Osteocyte (in vitro differentiated cells): Measurements from ENCODE around the gene ADAM8. TPM values are rescaled to one million over a fixed set of nuclear protein-coding genes. Genes with fewer than 3 reads are reported as not detected.

Source experiments
- DNase-seq: peaks from one replicate; pipeline ENCODE4 v3.0.0; 2021; ENCODE audit warnings: mixed read lengths; ENCODE audit not compliant: unreplicated experiment; ENCODE audit errors: extremely low spot score
- H3K27ac Mint-ChIP-seq: one replicate; pipeline ENCODE4 v1.8.0; 2021; ENCODE audit warnings: mild to moderate bottlenecking, mixed read lengths; ENCODE audit not compliant: unreplicated experiment
- H3K27me3 Mint-ChIP-seq: one replicate; pipeline ENCODE4 v1.8.0; 2021; ENCODE audit warnings: mixed read lengths; ENCODE audit not compliant: unreplicated experiment
- H3K36me3 Mint-ChIP-seq: one replicate; pipeline ENCODE4 v1.8.0; 2021; ENCODE audit warnings: mixed read lengths; ENCODE audit not compliant: unreplicated experiment
- H3K4me1 Mint-ChIP-seq: one replicate; pipeline ENCODE4 v1.8.0; 2021; ENCODE audit warnings: mixed read lengths; ENCODE audit not compliant: unreplicated experiment
- H3K4me3 Mint-ChIP-seq: one replicate; pipeline ENCODE4 v1.8.0; 2021; ENCODE audit warnings: mild to moderate bottlenecking, moderate library complexity, mixed read lengths; ENCODE audit not compliant: unreplicated experiment
- H3K9me3 Mint-ChIP-seq: one replicate; pipeline ENCODE4 v1.8.0; 2021; ENCODE audit warnings: mixed read lengths; ENCODE audit not compliant: unreplicated experiment
- total RNA-seq: library from RNA; stranded (reverse); gene quantifications from 2 replicates; pipeline ENCODE4 v1.2.1, GENCODE V29; 2021
- TF ChIP-seq, protein P1 (sequence below): fragments of 200-600 bp; sonication (generic); IDR thresholded peaks from 2 replicates; pipeline ENCODE4 v1.5.0; 2021; ENCODE audit warnings: antibody characterized with exemption, mild to moderate bottlenecking, moderate library complexity

Gene ADAM8
- total RNA-seq, 1 donor from 2014 or later: 2.9 TPM

DNA sequence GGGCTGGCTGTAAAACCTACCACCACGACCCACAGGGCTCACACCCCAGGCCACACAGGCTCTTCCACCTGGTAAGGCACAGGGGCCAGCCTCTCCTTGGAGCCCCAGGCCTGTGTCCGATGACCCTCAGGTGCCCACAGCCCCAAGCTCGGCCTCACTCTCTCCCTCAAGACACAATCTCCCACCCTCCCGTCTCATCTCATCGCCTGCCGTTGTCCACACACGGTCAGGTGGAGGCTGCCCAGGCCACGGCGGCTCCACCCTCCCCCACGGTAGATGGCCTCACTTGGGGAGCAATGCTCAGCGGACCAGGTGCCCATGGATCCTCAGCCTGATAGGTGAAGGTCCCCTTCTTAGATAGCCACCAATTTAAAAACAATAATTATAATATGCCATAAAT is 55.3 kb downstream of the ADAM8 start:
- peaks cover 7% of the 10 kb centered on the region for H3K27me3 Mint-ChIP-seq
- no peaks in the 10 kb centered on the region for H3K36me3 Mint-ChIP-seq
- H3K9me3 Mint-ChIP-seq: no peaks in the 10 kb centered on the region
- TF ChIP-seq, protein P1, sequence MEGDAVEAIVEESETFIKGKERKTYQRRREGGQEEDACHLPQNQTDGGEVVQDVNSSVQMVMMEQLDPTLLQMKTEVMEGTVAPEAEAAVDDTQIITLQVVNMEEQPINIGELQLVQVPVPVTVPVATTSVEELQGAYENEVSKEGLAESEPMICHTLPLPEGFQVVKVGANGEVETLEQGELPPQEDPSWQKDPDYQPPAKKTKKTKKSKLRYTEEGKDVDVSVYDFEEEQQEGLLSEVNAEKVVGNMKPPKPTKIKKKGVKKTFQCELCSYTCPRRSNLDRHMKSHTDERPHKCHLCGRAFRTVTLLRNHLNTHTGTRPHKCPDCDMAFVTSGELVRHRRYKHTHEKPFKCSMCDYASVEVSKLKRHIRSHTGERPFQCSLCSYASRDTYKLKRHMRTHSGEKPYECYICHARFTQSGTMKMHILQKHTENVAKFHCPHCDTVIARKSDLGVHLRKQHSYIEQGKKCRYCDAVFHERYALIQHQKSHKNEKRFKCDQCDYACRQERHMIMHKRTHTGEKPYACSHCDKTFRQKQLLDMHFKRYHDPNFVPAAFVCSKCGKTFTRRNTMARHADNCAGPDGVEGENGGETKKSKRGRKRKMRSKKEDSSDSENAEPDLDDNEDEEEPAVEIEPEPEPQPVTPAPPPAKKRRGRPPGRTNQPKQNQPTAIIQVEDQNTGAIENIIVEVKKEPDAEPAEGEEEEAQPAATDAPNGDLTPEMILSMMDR: no peak
- H3K27ac Mint-ChIP-seq: no peak overlapping the region
- no peak for DNase-seq
- peaks cover 4% of the 10 kb centered on the region for H3K4me1 Mint-ChIP-seq
- H3K4me3 Mint-ChIP-seq: no peak overlapping the region

DNA sequence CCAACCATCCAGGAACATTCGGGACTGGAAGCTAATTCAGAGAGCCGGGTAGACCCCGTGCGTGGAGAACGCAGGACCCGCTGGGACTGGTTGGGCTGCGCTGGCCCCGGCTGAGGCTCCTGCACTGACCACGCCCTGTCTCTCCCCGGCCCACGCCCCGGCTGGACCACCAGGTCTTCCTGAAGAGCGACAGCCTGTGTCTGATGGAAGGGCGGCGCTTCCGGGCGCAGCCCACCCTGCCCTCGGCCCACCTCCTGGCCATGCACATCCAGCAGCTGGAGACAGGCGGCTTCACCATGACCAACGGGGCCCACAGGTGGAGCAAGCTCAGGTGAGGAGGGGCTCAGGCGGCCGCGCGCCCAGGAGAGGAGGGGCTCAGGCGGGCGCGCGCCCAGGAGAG is 56.9 kb downstream of the ADAM8 start:
- H3K4me3 Mint-ChIP-seq: no peak overlapping the region
- H3K36me3 Mint-ChIP-seq: no peaks in the 10 kb centered on the region
- DNase-seq: no peak
- peaks cover 9% of the 10 kb centered on the region for H3K27me3 Mint-ChIP-seq
- H3K4me1 Mint-ChIP-seq: no peaks in the 10 kb centered on the region
- TF ChIP-seq, protein P1: no peak
- H3K9me3 Mint-ChIP-seq: no peaks in the 10 kb centered on the region
- no peak overlapping the region for H3K27ac Mint-ChIP-seq

DNA sequence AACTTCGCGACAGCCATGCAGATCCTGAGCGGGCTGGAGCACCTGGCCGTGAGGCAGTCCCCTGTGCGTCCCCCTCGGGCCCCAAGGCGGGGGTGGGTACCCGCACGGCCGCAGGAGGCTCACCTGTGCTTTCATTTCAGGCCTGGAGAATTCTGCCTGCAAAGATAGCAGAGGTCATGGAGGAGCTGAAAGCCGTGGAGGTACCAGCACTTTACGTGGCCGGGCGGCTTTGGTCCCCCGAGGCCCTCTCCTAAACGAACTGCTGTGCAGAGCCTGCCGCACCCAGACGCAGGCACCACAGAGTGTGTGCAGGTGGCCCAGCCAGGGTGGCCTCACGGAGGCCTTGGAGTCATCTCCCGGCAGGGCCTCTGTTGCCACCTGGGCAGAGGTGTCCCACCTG is 57.8 kb downstream of the ADAM8 start:
- no peaks in the 10 kb centered on the region for H3K9me3 Mint-ChIP-seq
- no peak for DNase-seq
- TF ChIP-seq, protein P1: no peak
- no peak overlapping the region for H3K4me3 Mint-ChIP-seq
- no peaks in the 10 kb centered on the region for H3K36me3 Mint-ChIP-seq
- H3K27me3 Mint-ChIP-seq: peaks cover 9% of the 10 kb centered on the region
- H3K27ac Mint-ChIP-seq: no peak overlapping the region
- no peaks in the 10 kb centered on the region for H3K4me1 Mint-ChIP-seq

DNA sequence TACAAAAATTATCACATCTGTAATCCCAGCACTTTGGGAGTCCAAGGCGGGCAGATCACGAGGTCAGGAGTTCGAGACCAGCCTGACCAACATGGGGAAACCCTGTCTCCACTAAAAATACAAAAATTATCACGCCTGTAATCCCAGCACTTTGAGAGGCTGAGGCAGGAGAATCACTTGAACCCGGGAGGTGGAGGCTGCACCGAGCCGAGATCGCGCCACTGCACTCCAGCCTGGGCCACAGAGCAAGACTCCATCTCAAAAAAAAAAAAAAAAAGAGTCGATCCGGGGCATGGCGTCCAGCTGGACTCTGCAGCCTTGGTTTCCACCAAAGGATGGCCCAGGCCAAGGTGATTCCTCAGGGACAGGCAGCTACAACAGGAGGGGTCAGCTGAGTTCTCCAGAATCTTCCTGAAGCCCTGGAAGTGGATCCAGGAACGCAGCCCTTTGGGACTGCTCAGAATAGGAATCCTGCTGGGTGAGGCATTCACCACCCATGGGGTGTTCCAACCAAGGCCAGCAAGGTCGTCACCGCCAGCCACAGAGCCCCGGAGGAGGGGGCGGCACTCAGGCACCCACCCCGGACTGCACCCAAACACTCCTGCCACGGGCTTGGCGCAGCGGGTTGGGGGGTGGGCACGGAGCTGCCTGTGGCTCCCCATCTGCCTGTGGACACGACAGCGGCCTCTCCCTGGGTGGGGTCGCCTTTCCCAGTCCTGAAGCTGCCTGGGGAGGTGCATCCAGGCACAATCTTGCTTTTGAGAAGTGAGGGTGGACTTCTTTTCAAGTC is 58.7 kb downstream of the ADAM8 start:
- TF ChIP-seq, protein P1: no peak
- no peak for DNase-seq
- Mint-ChIP-seq H3K4me1 (no peaks in the 10 kb centered on the region), H3K36me3 (no peaks in the 10 kb centered on the region), H3K27ac (no peak overlapping the region), H3K9me3 (no peaks in the 10 kb centered on the region), H3K27me3 (peaks cover 9% of the 10 kb centered on the region), H3K4me3 (no peak overlapping the region)

DNA sequence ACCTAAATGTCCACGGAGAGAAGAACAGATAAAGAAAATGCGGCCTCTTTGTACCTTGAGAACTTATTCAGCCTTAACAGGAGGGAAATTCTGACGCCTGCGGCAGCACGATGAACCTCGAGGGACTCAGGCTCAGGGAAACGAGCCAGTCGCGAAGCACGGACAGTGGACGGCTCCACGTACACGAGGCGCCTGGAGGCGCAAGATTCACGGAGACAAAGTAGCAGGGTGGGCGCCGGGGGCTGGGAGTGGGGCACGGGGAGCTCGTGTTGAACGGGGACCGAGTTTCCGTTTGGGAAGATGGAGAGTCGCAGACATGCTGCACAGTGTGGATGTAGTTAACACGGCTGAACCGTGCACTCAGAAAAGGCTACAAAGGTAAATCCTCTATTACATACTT is 59.9 kb downstream of the ADAM8 start:
- no peak for DNase-seq
- H3K4me1 Mint-ChIP-seq: no peaks in the 10 kb centered on the region

More for the DNA sequence above, 59.9 kb downstream of the ADAM8 start:
- Mint-ChIP-seq H3K36me3 (no peaks in the 10 kb centered on the region), H3K27ac (no peak overlapping the region), H3K9me3 (no peaks in the 10 kb centered on the region), H3K27me3 (peaks cover 9% of the 10 kb centered on the region), H3K4me3 (no peak overlapping the region)
- TF ChIP-seq, protein P1: no peak
